ENCODE results near the gene TTC28. TPM values are rescaled to one million over a fixed set of nuclear protein-coding genes. Genes with fewer than 3 reads are reported as not detected.
A peak's percentile ranks its signal among the peaks of the same experiment; 100 is the strongest.

Gene TTC28
- total and polyA plus RNA-seq, 7 donors, result 1.2 to 12.1 (median 3.5) TPM

- WGBS, 3 donors, result 88 to 93% (median 89%) methylated on average over 5 of the region's 5 CpGs
- peak in 1 of 4 donors; percentile 42 for ATAC-seq
- H3K27ac ChIP-seq, result no peak overlapping the region
Observed at GRCh38 chr22:28245579-28246224, 433.9 kb downstream of the TTC28 start.

GRCh38 chr22:28244757-28245156 is 434.9 kb downstream of the TTC28 start:
- ATAC-seq (no peak), DNase-seq (no peak)
- H3K4me1 ChIP-seq, result peaks cover 39% of the 10 kb centered on the region
- no peaks in the 10 kb centered on the region for H3K27me3 ChIP-seq (ENCODE audit: insufficient read depth in 3 of 3, low read length in 2 of 3)
- no peak overlapping the region for H3K4me3 ChIP-seq
- H3K9me3 ChIP-seq, result no peaks in the 10 kb centered on the region
- no peaks in the 10 kb centered on the region for H3K36me3 ChIP-seq (ENCODE audit: insufficient read depth in 1 of 2, low read depth in 1 of 2)
- 35 to 86% (median 44%) methylated on average over 1 of the region's 1 CpG for WGBS, 3 donors
- intact Hi-C loops (cut with DNase I), result no loop called here
- H3K27ac ChIP-seq, result no peak overlapping the region
- no peak for TF ChIP-seq CTCF (IDR thresholded peaks at IDR 0.05)

More at GRCh38 chr22:28245579-28246224, 433.9 kb downstream of the TTC28 start:
- intact Hi-C loops (cut with DNase I), result no loop called here
- H3K4me1 ChIP-seq, result peaks cover 39% of the 10 kb centered on the region
- no peaks in the 10 kb centered on the region for H3K36me3 ChIP-seq (ENCODE audit: insufficient read depth in 1 of 2, low read depth in 1 of 2)
- no peaks in the 10 kb centered on the region for H3K27me3 ChIP-seq (ENCODE audit: insufficient read depth in 3 of 3, low read length in 2 of 3)
- no peak for TF ChIP-seq CTCF (IDR thresholded peaks at IDR 0.05)
- DNase-seq, result no peak
- H3K9me3 ChIP-seq, result no peaks in the 10 kb centered on the region
- no peak overlapping the region for H3K4me3 ChIP-seq

GRCh38 chr22:28243539-28243938 is 436.1 kb downstream of the TTC28 start:
- Histone ChIP-seq H3K27me3 (ENCODE audit: insufficient read depth in 3 of 3, low read length in 2 of 3) (no peaks in the 10 kb centered on the region), H3K27ac (no peak overlapping the region), H3K36me3 (ENCODE audit: insufficient read depth in 1 of 2, low read depth in 1 of 2) (no peaks in the 10 kb centered on the region), H3K4me1 (peaks cover 36% of the 10 kb centered on the region), H3K4me3 (no peak overlapping the region), H3K9me3 (no peaks in the 10 kb centered on the region)
- intact Hi-C loops (cut with DNase I), result no loop called here
- ATAC-seq, result no peak
- no peak for DNase-seq
- WGBS, 3 donors, result 75 to 89% (median 85%) methylated on average over 3 of the region's 3 CpGs
- TF ChIP-seq CTCF (IDR thresholded peaks at IDR 0.05), result no peak

GRCh38 chr22:28241656-28242290 is 437.9 kb downstream of the TTC28 start:
- Histone ChIP-seq H3K27ac (no peak overlapping the region), H3K4me3 (no peak overlapping the region), H3K4me1 (peaks cover 19% of the 10 kb centered on the region), H3K27me3 (ENCODE audit: insufficient read depth in 3 of 3, low read length in 2 of 3) (no peaks in the 10 kb centered on the region), H3K36me3 (ENCODE audit: insufficient read depth in 1 of 2, low read depth in 1 of 2) (no peaks in the 10 kb centered on the region), H3K9me3 (no peaks in the 10 kb centered on the region)
- TF ChIP-seq CTCF (IDR thresholded peaks at IDR 0.05), result no peak
- no peak for ATAC-seq
- no peak for DNase-seq
- intact Hi-C loops (cut with DNase I), result no loop called here
- WGBS, 3 donors, result 91 to 96% (median 94%) methylated on average over 5 of the region's 5 CpGs

All from psoas muscle (tissue), 8 donors.